Ishikawa (cell line): Measurements from ENCODE around the gene ARGLU1.

Experiments
- CEBPB ChIP-seq: IDR thresholded peaks from 2 replicates; pipeline ENCODE4 v1.6.1; 2012
- CREB1 ChIP-seq: IDR thresholded peaks from 2 replicates; pipeline ENCODE4 v1.6.1; 2012; ENCODE audit warnings: low read depth
- EGR1 ChIP-seq: IDR thresholded peaks from 2 replicates; pipeline ENCODE4 v1.6.1; 2012
- EP300 ChIP-seq: IDR thresholded peaks from 2 replicates; pipeline ENCODE4 v1.6.1; 2012; ENCODE audit warnings: borderline replicate concordance
- FOXM1 ChIP-seq: IDR thresholded peaks from 2 replicates; pipeline ENCODE4 v1.6.1; 2012; ENCODE audit warnings: low read depth, borderline replicate concordance
- NFIC ChIP-seq: IDR thresholded peaks from 2 replicates; pipeline ENCODE4 v1.6.1; 2012
- RAD21 ChIP-seq: IDR thresholded peaks from 2 replicates; pipeline ENCODE4 v1.6.1; 2012; ENCODE audit warnings: low read depth
- TAF1 ChIP-seq: IDR thresholded peaks from 2 replicates; pipeline ENCODE4 v1.6.1; 2012; ENCODE audit warnings: low read depth, mild to moderate bottlenecking
- TCF12 ChIP-seq: IDR thresholded peaks from 2 replicates; pipeline ENCODE4 v1.6.1; 2012; ENCODE audit warnings: low read depth
- TEAD4 ChIP-seq: IDR thresholded peaks from 2 replicates; pipeline ENCODE4 v1.6.1; 2012
- USF1 ChIP-seq: IDR thresholded peaks from 2 replicates; pipeline ENCODE4 v1.6.1; 2012
- YY1 ChIP-seq: IDR thresholded peaks from 2 replicates; pipeline ENCODE4 v1.6.1; 2012; ENCODE audit warnings: low read depth
- ZBTB7A ChIP-seq: IDR thresholded peaks from 2 replicates; pipeline ENCODE4 v1.6.1; 2012; ENCODE audit warnings: low read depth
- TF ChIP-seq, protein P1 (sequence below): IDR thresholded peaks from 2 replicates; pipeline ENCODE4 v1.6.1; 2012
- TF ChIP-seq, protein P2 (sequence below): IDR thresholded peaks from 2 replicates; pipeline ENCODE4 v1.6.1; 2012; ENCODE audit warnings: low read depth, mild to moderate bottlenecking

The ARGLU1 gene

GRCh38 chr13:106493533-106494220, 74.3 kb downstream of the ARGLU1 start:
- TF ChIP-seq ZBTB7A (no peak), USF1 (no peak), CEBPB (no peak), CREB1 (no peak), RAD21 (no peak)

- TF ChIP-seq FOXM1 (no peak), CEBPB (no peak), ZBTB7A (no peak), YY1 (no peak)
Observed at GRCh38 chr13:106492588-106493475, 75.1 kb downstream of the ARGLU1 start.

GRCh38 chr13:106491928-106492587, 75.9 kb downstream of the ARGLU1 start:
- no peak for TF ChIP-seq EP300
- TF ChIP-seq USF1, result no peak
- TF ChIP-seq ZBTB7A, result no peak
- no peak for TF ChIP-seq TAF1
- TF ChIP-seq YY1, result no peak
- no peak for TF ChIP-seq FOXM1
- TF ChIP-seq EGR1, result no peak
- no peak for TF ChIP-seq NFIC
- TF ChIP-seq TEAD4, result no peak
- TF ChIP-seq CEBPB, result no peak
- TF ChIP-seq, protein P1, sequence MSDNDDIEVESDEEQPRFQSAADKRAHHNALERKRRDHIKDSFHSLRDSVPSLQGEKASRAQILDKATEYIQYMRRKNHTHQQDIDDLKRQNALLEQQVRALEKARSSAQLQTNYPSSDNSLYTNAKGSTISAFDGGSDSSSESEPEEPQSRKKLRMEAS, result no peak
- no peak for TF ChIP-seq TCF12
- TF ChIP-seq, protein P2, sequence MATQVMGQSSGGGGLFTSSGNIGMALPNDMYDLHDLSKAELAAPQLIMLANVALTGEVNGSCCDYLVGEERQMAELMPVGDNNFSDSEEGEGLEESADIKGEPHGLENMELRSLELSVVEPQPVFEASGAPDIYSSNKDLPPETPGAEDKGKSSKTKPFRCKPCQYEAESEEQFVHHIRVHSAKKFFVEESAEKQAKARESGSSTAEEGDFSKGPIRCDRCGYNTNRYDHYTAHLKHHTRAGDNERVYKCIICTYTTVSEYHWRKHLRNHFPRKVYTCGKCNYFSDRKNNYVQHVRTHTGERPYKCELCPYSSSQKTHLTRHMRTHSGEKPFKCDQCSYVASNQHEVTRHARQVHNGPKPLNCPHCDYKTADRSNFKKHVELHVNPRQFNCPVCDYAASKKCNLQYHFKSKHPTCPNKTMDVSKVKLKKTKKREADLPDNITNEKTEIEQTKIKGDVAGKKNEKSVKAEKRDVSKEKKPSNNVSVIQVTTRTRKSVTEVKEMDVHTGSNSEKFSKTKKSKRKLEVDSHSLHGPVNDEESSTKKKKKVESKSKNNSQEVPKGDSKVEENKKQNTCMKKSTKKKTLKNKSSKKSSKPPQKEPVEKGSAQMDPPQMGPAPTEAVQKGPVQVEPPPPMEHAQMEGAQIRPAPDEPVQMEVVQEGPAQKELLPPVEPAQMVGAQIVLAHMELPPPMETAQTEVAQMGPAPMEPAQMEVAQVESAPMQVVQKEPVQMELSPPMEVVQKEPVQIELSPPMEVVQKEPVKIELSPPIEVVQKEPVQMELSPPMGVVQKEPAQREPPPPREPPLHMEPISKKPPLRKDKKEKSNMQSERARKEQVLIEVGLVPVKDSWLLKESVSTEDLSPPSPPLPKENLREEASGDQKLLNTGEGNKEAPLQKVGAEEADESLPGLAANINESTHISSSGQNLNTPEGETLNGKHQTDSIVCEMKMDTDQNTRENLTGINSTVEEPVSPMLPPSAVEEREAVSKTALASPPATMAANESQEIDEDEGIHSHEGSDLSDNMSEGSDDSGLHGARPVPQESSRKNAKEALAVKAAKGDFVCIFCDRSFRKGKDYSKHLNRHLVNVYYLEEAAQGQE, result no peak
- TF ChIP-seq RAD21, result no peak
- TF ChIP-seq CREB1, result no peak
